IgD-negative memory B cell (primary cell): ENCODE results near the gene SELPLG. TPM values are rescaled to one million over a fixed set of nuclear protein-coding genes. Genes with fewer than 3 reads are reported as not detected.
"Not testable (repeated sequence)": the region's sequence is repeated elsewhere in the genome, so short reads cannot be mapped to it uniquely, and the experiment has no call there.

ENCODE experiments used
- H3K27ac Mint-ChIP-seq, 3 donors: one replicate each; pipeline ENCODE4 v1.8.0; 2020 to 2022; ENCODE audit warnings: mild to moderate bottlenecking in 3 of 3, mixed read lengths in 3 of 3, moderate library complexity in 1 of 3
- H3K27me3 Mint-ChIP-seq: one replicate; pipeline ENCODE4 v1.8.0; 2021; ENCODE audit warnings: mixed read lengths
- H3K36me3 Mint-ChIP-seq: one replicate; pipeline ENCODE4 v1.8.0; 2020; ENCODE audit warnings: mild to moderate bottlenecking, mixed read lengths
- H3K4me1 Mint-ChIP-seq, 3 donors: one replicate each; pipeline ENCODE4 v1.8.0; 2020 to 2022; ENCODE audit warnings: mixed read lengths in 3 of 3, mild to moderate bottlenecking in 1 of 3
- H3K4me3 Mint-ChIP-seq, 4 donors: one replicate each; pipeline ENCODE4 v1.8.0; 2020 to 2022; ENCODE audit warnings: mild to moderate bottlenecking in 4 of 4, mixed read lengths in 4 of 4, moderate library complexity in 3 of 4
- H3K9me3 Mint-ChIP-seq, 3 donors: one replicate each; pipeline ENCODE4 v1.8.0; 2020 to 2021; ENCODE audit warnings: mixed read lengths in 3 of 3, mild to moderate bottlenecking in 1 of 3
- polyA plus RNA-seq: library from polyadenylated mRNA; unstranded; fragments of 300-500 nt; fragmentation: Illumina TruSeq; gene quantifications from one replicate; pipeline ENCODE4 v1.2.3, GENCODE V29; 2021

SELPLG gene
- polyA plus RNA-seq, 1 donor from 2014 or later, result 37.0 TPM

GRCh38 chr12:108623577-108623976 is 10.1 kb downstream of the SELPLG start:
- Mint-ChIP-seq H3K4me1 (peaks cover 24 to 35% (median 24%) of the 10 kb centered on the region in 3 donors), H3K27ac (peak overlapping the region in 1 of 3 donors; percentile 67), H3K9me3 (no peaks in the 10 kb centered on the region), H3K27me3 (no peaks in the 10 kb centered on the region), H3K4me3 (peak overlapping the region in 2 of 4 donors; percentile 3 to 55), H3K36me3 (peaks cover 9% of the 10 kb centered on the region)

- H3K4me3 Mint-ChIP-seq, result peak overlapping the region in 1 of 4 donors; percentile 3
- peaks cover 2% of the 10 kb centered on the region for H3K27me3 Mint-ChIP-seq
- peaks cover 23 to 36% (median 24%) of the 10 kb centered on the region in 3 donors for H3K4me1 Mint-ChIP-seq
- peaks cover 7% of the 10 kb centered on the region for H3K36me3 Mint-ChIP-seq
- H3K9me3 Mint-ChIP-seq, result no peaks in the 10 kb centered on the region
- no peak overlapping the region for H3K27ac Mint-ChIP-seq
Measured at GRCh38 chr12:108622921-108623514, 10.7 kb downstream of the SELPLG start.

GRCh38 chr12:108622421-108622820 is 11.3 kb downstream of the SELPLG start:
- H3K9me3 Mint-ChIP-seq, result no peaks in the 10 kb centered on the region
- H3K27me3 Mint-ChIP-seq, result peaks cover 2% of the 10 kb centered on the region
- peak overlapping the region in 2 of 3 donors; percentile 60 to 90 for H3K27ac Mint-ChIP-seq
- H3K4me3 Mint-ChIP-seq, result peak overlapping the region in 1 of 4 donors; percentile 67
- H3K4me1 Mint-ChIP-seq, result peaks cover 26 to 37% (median 29%) of the 10 kb centered on the region in 3 donors
- peaks cover 7% of the 10 kb centered on the region for H3K36me3 Mint-ChIP-seq

GRCh38 chr12:108621161-108621560 is 12.5 kb downstream of the SELPLG start:
- Mint-ChIP-seq H3K27me3 (peaks cover 2% of the 10 kb centered on the region), H3K4me3 (no peak overlapping the region), H3K4me1 (peaks cover 36 to 47% (median 37%) of the 10 kb centered on the region in 3 donors), H3K27ac (peak overlapping the region in 1 of 3 donors; percentile 59), H3K9me3 (peaks cover 0 to 5% (median 0%) of the 10 kb centered on the region in 3 donors), H3K36me3 (peaks cover 8% of the 10 kb centered on the region)

- peaks cover 2% of the 10 kb centered on the region for H3K27me3 Mint-ChIP-seq
- H3K4me3 Mint-ChIP-seq, result peak overlapping the region in 1 of 4 donors; percentile 43
- H3K4me1 Mint-ChIP-seq, result peaks cover 32 to 43% (median 37%) of the 10 kb centered on the region in 3 donors
- H3K27ac Mint-ChIP-seq, result peak overlapping the region in 2 of 3 donors; percentile 67 to 74
- peaks cover 7% of the 10 kb centered on the region for H3K36me3 Mint-ChIP-seq
- H3K9me3 Mint-ChIP-seq, result peaks cover 0 to 7% (median 4%) of the 10 kb centered on the region in 3 donors
Measured at GRCh38 chr12:108620236-108620879, 13.3 kb downstream of the SELPLG start.

- Mint-ChIP-seq H3K27me3 (peaks cover 2% of the 10 kb centered on the region), H3K4me1 (peaks cover 29 to 43% (median 31%) of the 10 kb centered on the region in 3 donors), H3K36me3 (peaks cover 7% of the 10 kb centered on the region), H3K27ac (peak overlapping the region in 2 of 3 donors; percentile 67 to 74), H3K4me3 (no peak overlapping the region), H3K9me3 (peaks cover 0 to 7% (median 4%) of the 10 kb centered on the region in 3 donors)
Measured at GRCh38 chr12:108619369-108620160, 14.1 kb downstream of the SELPLG start.

GRCh38 chr12:108618953-108619274 is 14.8 kb downstream of the SELPLG start:
- H3K9me3 Mint-ChIP-seq, H3K27me3 Mint-ChIP-seq, H3K36me3 Mint-ChIP-seq: not testable (repeated sequence)
- Mint-ChIP-seq H3K4me1 (peaks cover 26 to 46% (median 29%) of the 10 kb centered on the region in 3 donors), H3K27ac (peak overlapping the region in 2 of 3 donors; percentile 74 to 96), H3K4me3 (peak overlapping the region in 1 of 4 donors; percentile 55)

GRCh38 chr12:108618079-108618952 is 15.4 kb downstream of the SELPLG start:
- Mint-ChIP-seq H3K36me3 (peaks cover 5% of the 10 kb centered on the region), H3K4me1 (peaks cover 26 to 50% (median 29%) of the 10 kb centered on the region in 3 donors), H3K27ac (peak overlapping the region; percentile 74 to 98 (median 96)), H3K4me3 (peak overlapping the region in 3 of 4 donors; percentile 34 to 74 (median 41)), H3K27me3 (peaks cover 2% of the 10 kb centered on the region), H3K9me3 (peaks cover 0 to 7% (median 4%) of the 10 kb centered on the region in 3 donors)

- Mint-ChIP-seq H3K4me3 (peak overlapping the region; percentile 5 to 87 (median 53)), H3K9me3 (peaks cover 0 to 7% (median 4%) of the 10 kb centered on the region in 3 donors), H3K27me3 (peaks cover 2% of the 10 kb centered on the region), H3K36me3 (peaks cover 5% of the 10 kb centered on the region), H3K4me1 (peaks cover 23 to 49% (median 30%) of the 10 kb centered on the region in 3 donors), H3K27ac (peak overlapping the region; percentile 74 to 98 (median 96))
Measured at GRCh38 chr12:108616941-108617858, 16.5 kb downstream of the SELPLG start.

GRCh38 chr12:108616359-108616758 is 17.3 kb downstream of the SELPLG start:
- H3K36me3 Mint-ChIP-seq, result peaks cover 5% of the 10 kb centered on the region
- peaks cover 0 to 7% (median 4%) of the 10 kb centered on the region in 3 donors for H3K9me3 Mint-ChIP-seq
- H3K27ac Mint-ChIP-seq, result peak overlapping the region; percentile 74 to 98 (median 96)
- H3K4me3 Mint-ChIP-seq, result peak overlapping the region in 1 of 4 donors; percentile 79
- peaks cover 2% of the 10 kb centered on the region for H3K27me3 Mint-ChIP-seq
- peaks cover 24 to 47% (median 38%) of the 10 kb centered on the region in 3 donors for H3K4me1 Mint-ChIP-seq

GRCh38 chr12:108615918-108616317 is 17.8 kb downstream of the SELPLG start:
- peak overlapping the region in 2 of 3 donors; percentile 59 to 96 for H3K27ac Mint-ChIP-seq
- peaks cover 0 to 7% (median 4%) of the 10 kb centered on the region in 3 donors for H3K9me3 Mint-ChIP-seq
- peaks cover 4% of the 10 kb centered on the region for H3K36me3 Mint-ChIP-seq
- H3K4me1 Mint-ChIP-seq, result peaks cover 24 to 44% (median 34%) of the 10 kb centered on the region in 3 donors
- H3K4me3 Mint-ChIP-seq, result no peak overlapping the region
- peaks cover 2% of the 10 kb centered on the region for H3K27me3 Mint-ChIP-seq

GRCh38 chr12:108614639-108615038 is 19.1 kb downstream of the SELPLG start:
- Mint-ChIP-seq H3K9me3 (peaks cover 0 to 7% (median 4%) of the 10 kb centered on the region in 3 donors), H3K27ac (peak overlapping the region; percentile 20 to 76 (median 65)), H3K4me3 (no peak overlapping the region), H3K4me1 (peaks cover 24 to 41% (median 33%) of the 10 kb centered on the region in 3 donors), H3K36me3 (peaks cover 1% of the 10 kb centered on the region), H3K27me3 (peaks cover 3% of the 10 kb centered on the region)

- H3K4me1 Mint-ChIP-seq, result peaks cover 24 to 41% (median 33%) of the 10 kb centered on the region in 3 donors
- H3K27ac Mint-ChIP-seq, result peak overlapping the region in 2 of 3 donors; percentile 20 to 65
- H3K27me3 Mint-ChIP-seq, result peaks cover 3% of the 10 kb centered on the region
- no peak overlapping the region for H3K4me3 Mint-ChIP-seq
- peaks cover 0 to 7% (median 4%) of the 10 kb centered on the region in 3 donors for H3K9me3 Mint-ChIP-seq
- H3K36me3 Mint-ChIP-seq, result peaks cover 1% of the 10 kb centered on the region
Measured at GRCh38 chr12:108614041-108614440, 19.7 kb downstream of the SELPLG start.
